HS-27A (cell line): Measurements from ENCODE around the gene OR10A2.
"Not testable (repeated sequence)": the region's sequence is repeated elsewhere in the genome, so short reads cannot be mapped to it uniquely, and the experiment has no call there.

Source experiments
- DNase-seq: peaks from one replicate; pipeline ENCODE4 v3.0.0-alpha.2; 2012; ENCODE audit warnings: low read depth, missing footprints

The OR10A2 gene

GRCh38 chr11:6887711-6888110 is 24.9 kb downstream of the OR10A2 start:
- not testable (repeated sequence) for DNase-seq

GRCh38 chr11:6888830-6889229 is 26.0 kb downstream of the OR10A2 start:
- DNase-seq = no peak

GRCh38 chr11:6889835-6890234 is 27.0 kb downstream of the OR10A2 start:
- no peak for DNase-seq

- no peak for DNase-seq
These were observed 29.5 kb downstream of the OR10A2 start, which contains the start of gene OR2D2 for GRCh38 chr11:6892400-6892799. Gene OR2D2, minus strand, starts transcription at chr11:6892500. Its CDS starts 0 bp downstream, at chr11:6892500.

- DNase-seq = no peak
These were observed 31.2 kb downstream of the OR10A2 start for GRCh38 chr11:6894097-6894496.

GRCh38 chr11:6895010-6895409 is 32.2 kb downstream of the OR10A2 start:
- DNase-seq = no peak

GRCh38 chr11:6898911-6899310 is 36.1 kb downstream of the OR10A2 start:
- DNase-seq = no peak

- DNase-seq = peak; percentile 2
These were observed 37.6 kb downstream of the OR10A2 start for GRCh38 chr11:6900327-6900999.

- DNase-seq = not testable (repeated sequence)
These were observed 41.9 kb downstream of the OR10A2 start for GRCh38 chr11:6904804-6905203.

- no peak for DNase-seq
These were observed 48.5 kb downstream of the OR10A2 start for GRCh38 chr11:6911378-6911777.

- DNase-seq = no peak
These were observed 49.1 kb downstream of the OR10A2 start for GRCh38 chr11:6911948-6912347.

- no peak for DNase-seq
These were observed 56.8 kb downstream of the OR10A2 start for GRCh38 chr11:6919698-6920097.

GRCh38 chr11:6920702-6921101 is 57.8 kb downstream of the OR10A2 start, which contains the start of gene OR2D3:
Gene OR2D3, plus strand, starts transcription at chr11:6921002. Its CDS starts 0 bp downstream, at chr11:6921002.
- no peak for DNase-seq
